ENCODE data around the gene JKAMP.

- no peak for TF ChIP-seq CTCF (IDR thresholded peaks at IDR 0.05 in 4 of 5, conservative IDR thresholded peaks at IDR 0.05 in 1 of 5)
- no peak for TF ChIP-seq POLR2A (IDR thresholded peaks at IDR 0.05)
Observed at GRCh38 chr14:59538936-59539335, 54.6 kb downstream of the JKAMP start.
